Stimulated activated CD8-positive, alpha-beta memory T cell treated with anti-CD3 and anti-CD28 coated beads, Interleukin-15, amount 100 ng/mL, for 48 hours (primary cell): ENCODE measurements around the gene TPTE2.
"Not testable (repeated sequence)": the region's sequence is repeated elsewhere in the genome, so short reads cannot be mapped to it uniquely, and the experiment has no call there.

Experiments
- DNase-seq, 2 donors: peaks; one replicate each; pipeline ENCODE4 v3.0.0-alpha.2; 2020; ENCODE audit warnings: low read depth in 2 of 2

TPTE2 gene

DNA sequence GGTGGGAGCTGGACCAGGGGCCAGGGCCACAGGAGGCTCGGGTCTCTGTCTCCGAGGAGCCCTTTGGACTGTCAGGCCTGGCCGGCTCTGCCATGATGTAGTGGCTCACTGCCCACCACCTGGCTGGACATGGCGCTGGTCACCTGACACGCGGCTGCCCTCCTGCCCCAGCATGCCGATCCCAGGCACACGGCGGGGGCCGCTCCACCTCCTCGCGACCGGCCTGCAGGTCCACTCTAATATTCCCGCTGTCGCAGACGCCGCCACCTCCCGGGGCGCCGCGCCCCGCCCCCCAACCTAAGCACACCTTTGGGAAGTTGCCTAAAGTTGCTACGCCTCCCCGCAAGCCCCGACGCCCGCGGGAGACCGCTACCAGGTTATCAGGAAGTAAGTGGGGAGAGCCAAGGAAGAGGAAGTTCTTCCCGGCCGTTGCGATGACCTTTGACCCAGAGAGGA, at the start of gene TPTE2:
TPTE2 (minus strand) TSS at position 406 of the 456 bp plus-strand sequence. CDS start 58,298 bp downstream, outside the sequence.
- not testable (repeated sequence) for DNase-seq

DNA sequence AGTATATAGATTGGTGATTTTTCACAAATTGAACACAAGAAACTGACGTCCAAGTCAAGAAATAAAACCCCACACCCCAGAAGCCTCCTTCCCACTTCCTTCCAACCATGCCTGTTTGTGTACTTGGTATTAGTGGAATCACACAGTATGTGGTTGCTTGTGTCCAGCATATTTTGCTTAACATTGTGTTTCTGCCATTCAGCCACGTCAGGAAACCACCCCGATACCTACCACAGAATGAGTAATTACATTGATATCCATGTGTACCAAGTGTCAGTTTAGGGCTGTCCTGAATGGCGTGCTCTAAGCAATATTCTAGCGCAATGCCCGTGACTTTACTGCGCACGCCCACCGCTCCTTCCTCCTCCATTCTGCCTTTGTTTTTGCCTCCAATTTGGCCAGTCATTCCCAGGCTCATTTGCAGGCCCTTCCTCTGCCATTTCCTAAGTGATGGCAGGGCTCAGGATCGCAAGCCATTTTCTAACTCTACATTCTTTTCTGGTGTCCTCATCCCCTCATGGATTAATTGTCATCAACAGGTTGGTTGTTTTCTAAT, 46.3 kb upstream of the TPTE2 start:
- no peak for DNase-seq

DNA sequence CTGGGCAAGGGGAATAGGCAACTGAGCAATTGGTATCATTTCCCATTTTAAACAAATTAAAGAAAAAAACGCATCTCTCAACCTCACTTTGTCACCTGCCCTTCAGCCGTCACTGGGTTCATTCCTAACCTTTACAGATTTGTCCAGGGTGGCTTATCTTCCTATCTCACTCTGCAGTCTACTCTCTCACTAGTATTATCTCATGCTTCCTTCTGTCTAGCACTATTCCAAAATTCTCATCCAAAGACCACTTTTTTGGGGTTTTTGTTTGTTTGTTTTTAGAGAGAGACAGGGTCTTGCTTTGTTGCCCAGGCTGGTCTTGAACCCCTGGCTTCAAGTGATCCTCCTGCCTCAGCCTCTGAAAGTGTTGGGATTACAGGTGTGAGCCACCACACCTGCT, 45.4 kb upstream of the TPTE2 start:
- no peak for DNase-seq

DNA sequence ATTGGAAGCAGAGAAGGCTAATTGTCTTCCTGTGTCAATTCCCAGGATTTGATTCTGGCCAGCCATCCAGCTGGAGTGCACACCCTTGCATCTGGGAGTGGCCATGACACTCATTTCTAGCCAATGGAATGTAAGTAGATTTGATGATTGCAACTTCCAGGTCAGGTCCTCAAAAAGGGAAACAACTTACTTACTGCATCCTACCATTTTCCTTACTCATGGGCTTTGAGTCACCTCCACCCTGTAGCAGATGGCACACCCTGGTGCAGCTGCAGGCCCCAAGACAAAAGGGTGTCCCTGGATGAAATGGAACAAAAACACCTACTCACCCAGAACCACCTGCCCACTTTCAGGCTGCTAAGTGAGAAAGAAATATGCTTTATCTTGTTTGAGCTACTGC, 44.8 kb upstream of the TPTE2 start:
- no peak for DNase-seq

DNA sequence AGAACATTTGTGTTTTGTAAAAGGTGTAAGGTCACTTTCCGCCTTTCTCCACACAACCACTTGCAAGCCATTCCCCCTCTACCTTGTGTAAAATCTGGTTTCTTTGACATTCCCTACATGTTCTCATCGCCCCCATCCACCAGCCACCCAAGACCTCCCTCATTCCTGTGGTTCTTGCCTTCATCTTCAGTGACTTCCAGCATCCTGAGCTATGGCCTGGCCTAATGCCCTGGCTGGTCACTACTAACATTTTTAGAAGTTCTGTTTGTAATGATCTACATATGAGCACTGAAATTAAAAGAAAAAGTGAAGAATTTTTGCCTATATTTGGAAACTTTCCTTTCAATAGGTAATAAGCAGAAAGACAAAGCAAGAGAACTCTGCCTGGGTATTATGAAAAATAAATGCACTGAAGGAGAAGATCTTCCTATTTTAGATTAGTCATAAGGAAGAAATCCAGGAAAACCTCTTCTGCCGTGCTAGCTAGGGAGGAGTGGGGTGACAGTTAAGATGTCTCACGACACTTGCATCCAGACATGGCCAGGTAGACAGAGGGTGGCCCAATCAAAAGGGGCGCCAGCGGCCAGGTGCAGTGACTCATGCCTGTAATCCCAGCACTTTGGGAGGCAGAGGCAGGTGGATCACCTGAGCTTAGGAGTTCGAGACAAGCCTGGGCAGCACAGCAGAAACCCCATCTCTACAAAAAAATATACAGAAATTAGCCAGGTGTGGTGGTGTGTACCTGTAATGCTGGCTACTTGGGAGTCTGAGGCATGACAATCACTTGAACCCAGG, 44.0 kb upstream of the TPTE2 start:
- no peak for DNase-seq

DNA sequence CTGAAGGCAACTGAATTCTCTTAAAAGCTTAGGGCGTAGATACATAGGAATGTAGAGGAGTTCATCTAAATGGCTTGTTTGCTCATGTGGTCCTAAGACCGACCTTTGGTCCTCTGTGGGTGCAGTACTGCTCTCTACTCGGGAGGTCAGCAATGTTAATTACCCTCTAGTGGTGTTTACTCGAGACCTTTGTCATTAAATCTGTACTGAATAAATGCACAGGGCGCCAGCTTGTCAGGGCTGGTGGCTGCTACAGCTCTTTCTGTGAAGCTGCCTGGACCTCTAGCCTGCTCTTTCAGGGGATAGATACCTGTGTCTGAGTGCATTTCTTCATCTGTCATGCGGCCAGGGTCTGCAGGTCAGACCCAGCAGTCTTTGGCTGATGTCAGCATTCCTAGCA, 43.0 kb upstream of the TPTE2 start:
- no peak for DNase-seq

DNA sequence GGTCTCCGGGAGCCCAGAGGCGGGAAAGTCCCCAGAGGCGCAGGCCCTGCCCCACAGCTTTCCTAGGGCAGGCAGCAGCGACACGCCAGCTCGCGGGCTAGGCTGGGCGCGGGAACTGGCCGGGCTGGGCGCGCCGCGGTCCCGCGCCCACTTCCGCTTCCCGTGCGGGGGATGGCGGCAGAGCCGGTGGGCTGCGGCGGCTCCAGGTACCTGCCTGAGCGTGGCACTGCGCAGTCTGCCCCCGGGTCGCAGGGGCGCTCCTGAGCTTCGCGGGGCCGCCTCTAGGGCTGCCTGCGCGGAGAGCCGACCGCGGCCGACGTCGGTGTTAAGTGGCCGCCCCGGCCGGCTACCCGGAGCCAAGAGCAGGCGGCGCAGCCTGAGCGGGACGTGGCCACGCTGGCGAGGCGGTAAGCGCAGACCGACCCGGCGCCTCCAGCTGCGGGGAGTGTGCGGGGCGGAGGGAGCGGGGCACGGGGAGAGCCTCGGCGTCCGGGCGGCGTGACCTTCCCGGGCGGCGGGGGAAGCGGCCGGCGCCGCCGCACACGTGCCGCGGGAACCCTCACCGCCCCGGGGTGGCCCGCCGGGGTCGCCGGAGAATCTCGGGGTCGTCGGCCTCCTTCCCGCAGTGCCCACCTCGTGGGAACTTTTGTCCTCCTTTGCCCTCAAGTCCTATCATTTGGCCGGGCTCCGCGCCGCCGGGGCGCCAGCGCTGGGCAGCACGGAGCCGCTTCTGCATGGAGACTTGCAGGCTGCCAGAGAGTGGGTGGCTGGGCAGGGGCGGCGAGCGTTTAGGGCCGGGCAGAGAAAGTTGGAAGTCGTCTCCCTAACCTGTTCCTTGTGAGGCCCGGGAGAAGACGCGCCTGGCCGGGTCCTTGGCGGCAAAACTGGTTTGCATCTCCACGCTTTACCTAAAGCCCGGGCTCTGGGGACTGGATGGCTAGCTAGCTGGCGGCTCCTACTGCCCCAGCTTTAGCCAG, 40.7 kb upstream of the TPTE2 start:
- peak; percentile 30 to 36 for DNase-seq

DNA sequence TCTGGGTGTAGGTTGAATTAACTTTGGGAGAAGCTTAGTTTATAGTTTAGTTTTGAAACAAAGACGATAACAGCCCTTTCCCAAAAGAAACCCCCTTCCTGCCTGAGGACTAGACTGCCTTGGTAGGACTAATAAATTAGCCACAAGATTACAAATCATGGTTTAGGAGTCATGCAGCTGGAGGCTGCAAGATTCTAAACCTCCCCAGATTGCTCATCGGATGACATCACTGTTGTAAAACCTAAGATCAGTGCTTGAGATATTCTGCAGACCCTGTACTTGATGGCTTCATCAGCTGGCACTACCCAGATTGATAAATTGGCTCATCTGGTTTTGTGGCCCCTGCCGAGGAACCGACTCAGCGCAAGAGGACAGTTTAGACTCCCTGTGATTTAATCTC, 36.2 kb upstream of the TPTE2 start:
- no peak for DNase-seq

DNA sequence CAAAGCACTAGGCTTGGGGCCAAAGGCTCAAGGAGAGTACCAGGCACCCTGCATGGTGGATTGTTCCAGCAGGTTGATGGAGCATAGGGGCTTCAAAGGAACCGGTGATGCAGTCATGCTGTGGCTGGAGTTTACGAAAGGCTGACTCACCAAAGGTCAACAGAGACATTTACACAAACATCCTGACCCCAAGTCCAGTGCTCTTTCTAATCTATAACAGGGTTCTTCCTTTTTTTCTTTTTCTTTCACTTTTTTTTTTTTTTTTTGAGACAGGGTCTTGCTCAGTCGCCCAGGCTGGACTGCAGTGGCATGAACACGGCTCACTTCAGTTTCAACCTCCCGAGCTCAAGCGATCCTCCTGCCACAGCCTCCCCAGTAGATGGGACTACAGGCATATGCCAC, 35.6 kb upstream of the TPTE2 start:
- DNase-seq: no peak

DNA sequence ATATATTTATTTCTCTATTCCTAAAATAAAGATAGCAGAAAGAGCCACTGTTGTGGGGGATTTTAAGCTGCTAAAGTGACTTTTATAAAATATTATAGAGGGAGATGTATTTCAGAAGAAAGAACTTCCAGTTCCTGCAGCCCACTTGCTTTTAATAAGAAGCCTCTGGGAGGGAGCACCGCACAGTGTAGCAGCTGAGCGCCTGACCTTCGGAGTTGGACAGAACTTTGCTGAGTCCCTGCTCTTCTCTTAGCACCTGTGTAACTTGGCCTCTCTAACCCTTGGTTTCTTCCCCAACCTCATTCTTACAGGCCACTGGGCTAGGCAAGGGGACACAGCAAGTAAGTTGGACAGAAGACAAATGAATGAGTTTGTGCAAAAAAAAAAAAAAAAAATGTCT, 34.8 kb upstream of the TPTE2 start:
- no peak for DNase-seq

DNA sequence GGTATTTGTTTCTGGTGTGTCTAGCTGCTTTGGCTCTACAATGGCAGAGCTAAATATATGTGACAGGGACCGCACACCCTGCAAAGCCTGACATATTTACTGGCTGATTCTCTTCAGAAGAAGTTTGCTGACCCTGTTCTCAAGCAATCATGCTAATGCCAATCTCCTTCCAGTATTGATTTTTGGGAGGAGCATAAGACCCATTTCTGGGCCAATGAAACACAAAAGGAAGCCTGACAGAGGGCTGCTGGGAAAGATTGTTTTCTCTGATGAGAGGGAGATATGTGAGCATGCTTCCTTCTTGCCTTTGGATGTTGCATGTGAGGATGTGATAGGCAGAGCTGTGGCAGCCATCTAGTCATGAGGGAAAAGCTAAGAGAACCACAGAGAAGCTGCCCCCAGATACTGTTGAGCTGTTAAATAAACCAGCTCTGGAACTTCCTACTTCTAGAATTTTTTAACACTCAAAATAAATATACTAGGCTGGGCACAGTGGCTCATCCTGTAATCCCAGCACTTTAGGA, 31.4 kb upstream of the TPTE2 start:
- DNase-seq: no peak

DNA sequence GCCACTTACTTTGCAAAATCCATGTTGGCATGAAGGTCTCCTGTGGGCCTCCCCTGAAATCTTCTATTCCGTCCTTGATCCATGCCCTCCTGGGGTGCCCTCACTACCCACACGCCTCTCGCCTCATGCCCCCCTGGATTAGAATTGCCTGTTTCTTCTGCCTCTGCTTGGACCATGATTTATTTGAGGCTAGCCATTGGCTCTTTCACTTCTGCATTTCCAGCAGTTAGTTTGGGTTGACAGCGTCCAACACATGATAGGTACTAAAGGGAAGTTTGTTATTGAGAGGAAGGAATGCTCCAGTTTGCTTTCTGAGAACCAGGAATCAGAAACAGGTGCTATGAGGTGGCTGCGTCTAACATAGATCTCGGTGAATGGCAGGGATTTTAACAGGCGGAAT, 30.5 kb upstream of the TPTE2 start:
- no peak for DNase-seq

DNA sequence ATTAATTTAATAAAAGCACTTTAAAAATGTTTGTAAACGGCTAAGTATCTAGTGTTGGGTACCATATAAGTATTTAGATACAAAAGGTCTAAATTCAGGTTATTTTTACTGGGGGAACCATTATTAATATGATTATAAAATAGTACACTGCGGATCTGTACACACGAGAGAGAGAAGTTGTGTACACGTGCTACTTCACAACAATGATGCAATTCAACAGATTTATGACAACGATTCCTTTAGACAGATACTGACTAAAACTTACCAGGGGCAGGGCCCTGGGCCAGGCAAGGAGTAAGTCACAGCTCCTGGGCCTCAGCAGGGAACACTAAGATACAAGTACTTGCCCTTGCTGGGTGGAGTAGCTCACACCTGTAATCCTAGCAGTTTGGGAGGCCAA, 29.1 kb upstream of the TPTE2 start:
- DNase-seq: no peak

DNA sequence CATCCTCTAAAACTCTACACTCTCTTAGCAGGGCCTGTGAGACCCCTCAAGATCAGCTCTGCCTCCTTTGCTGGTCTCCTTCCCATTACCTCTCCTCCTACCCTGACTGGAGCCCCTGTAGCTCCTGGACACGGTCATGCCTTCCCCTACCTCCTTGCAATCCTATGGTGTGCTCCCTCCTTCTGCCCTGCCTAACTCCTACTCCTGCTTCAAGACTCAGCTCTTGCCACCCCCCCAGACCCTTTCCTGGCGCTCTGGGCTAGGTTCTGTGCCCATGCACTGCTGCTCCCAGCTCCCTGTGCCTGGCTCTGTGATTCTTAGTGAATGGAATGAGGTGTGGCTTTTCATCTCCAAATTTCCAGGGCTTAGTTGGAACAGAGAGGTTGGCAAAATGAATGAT, 28.0 kb upstream of the TPTE2 start:
- DNase-seq: no peak

DNA sequence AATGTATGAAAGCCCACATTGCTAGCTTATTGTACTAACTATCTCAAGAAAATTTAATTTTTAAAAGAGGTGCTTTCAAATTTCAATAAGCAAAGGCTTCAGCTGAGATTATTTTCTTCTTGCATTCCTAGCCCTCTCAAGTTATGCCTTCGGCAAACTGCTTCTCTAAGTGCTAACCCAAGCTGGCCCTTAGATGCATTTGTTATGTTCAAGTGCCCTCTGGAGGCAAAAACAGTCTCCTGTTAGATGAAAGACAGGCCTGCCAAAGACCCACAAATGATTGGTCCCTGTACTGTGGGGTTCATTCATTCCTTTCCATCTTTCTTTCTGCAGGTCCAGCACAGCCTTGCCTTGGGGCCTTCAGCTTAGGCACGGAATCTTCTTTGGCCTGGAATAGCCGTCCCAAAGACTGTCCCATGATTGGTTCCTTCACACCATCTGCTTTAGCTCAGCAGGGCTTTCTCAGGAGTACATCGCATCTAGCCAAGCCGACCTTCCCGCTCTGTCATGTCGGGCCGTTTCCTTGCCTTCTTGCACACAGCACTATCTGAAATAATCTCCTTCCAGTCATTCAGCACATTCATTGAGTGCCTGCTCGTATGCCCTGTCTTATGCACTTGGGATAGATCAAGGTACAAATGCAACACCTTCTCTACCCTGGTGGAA, 26.4 kb upstream of the TPTE2 start:
- no peak for DNase-seq

DNA sequence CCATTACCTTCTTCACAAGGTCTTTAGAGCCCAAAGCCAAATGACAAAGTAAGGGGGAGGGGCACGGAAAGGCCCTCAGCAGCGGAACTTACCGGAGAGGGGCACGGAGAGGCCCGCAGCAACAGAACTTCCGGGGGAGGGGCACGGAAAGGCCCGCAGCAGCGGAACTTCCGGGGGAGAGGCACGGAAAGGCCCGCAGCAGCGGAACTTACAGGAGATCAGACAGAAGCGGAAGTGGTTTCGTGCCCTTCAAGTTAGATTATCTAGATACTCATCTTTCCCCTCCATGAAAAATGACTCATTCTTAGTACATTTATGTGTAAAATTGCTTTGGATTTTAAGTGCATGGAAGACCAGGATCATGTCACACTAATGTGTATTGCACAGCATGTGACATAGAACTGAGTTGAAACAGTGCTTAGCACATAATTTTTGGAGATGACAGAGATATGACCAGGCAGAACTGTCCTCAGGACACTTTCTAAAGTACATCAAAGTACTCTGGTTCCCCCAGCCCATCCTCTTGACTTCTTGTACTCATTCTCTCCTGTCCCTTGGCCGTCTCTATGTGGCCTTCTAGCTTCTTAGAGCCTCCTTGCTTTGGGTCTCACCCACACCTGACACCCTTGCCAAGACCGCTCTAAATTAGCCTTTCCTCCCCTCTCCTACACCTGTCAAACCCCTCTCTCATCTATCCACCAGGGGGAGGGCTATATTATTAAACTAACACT, 25.7 kb upstream of the TPTE2 start:
- DNase-seq: peak; percentile 73 to 76

DNA sequence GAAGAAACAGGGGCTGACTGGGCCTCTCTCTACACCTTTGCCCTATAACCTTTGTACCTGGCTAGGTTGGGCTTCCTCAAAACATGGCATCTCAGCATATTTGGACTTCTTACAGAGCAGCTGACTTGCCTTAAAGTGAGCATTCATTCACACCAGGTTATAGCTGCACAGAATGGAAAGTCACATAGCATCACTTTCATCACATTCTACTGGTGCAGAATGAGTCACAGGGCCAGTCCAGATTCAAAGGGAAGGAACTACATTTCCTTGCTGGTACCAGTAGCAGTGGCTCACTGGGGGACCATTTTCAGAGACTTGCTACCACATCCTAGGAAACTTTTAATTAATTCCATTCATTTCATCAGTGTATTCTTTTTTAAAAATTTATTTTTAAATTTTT, 20.3 kb upstream of the TPTE2 start:
- DNase-seq: no peak

DNA sequence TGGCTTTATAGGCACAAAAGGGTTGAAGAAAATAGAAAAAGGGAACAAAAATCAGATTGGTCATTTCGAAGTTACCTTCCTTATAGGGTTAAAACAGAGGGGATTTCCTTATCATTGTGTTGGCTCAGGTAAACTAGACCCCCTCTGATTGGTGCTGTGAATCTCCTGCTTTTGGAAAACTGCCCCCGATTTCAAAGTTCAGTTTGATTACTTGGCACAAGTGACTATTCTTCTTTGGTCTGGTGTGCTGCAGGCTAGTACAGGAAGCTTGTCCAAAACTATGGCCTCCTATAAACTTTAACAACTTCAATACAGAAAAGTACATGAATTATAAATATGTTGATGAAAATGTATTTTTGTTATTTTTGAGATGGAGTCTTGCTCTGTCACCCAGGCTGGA, 13.9 kb upstream of the TPTE2 start:
- no peak for DNase-seq

DNA sequence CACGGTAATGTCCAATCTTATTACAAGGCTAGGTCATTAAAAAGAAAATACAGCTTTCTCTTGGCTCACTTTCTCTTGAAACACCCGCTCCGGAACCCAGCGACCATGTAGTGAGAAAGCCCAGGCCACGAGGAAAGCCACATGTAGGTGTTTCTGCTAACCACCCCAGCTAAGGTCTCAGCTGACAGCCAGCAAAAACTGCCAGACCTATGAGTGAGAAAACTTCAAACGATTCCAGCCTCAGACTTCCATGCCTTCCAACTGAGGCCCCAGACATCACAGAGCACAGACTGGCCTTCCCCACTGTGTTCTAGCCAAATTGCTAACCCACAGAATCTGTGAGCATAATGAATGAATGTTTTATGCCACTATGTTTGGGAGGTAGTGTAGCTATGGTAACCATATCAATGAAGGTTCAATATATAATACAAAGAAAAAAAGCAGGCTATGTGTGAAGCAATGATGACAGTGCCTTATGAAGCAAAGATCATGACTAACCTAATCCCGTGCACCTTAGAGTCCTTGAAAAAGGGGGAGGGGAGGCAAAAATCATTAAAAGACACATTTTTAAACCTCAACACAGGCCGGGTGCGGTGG, 11.9 kb upstream of the TPTE2 start:
- no peak for DNase-seq

DNA sequence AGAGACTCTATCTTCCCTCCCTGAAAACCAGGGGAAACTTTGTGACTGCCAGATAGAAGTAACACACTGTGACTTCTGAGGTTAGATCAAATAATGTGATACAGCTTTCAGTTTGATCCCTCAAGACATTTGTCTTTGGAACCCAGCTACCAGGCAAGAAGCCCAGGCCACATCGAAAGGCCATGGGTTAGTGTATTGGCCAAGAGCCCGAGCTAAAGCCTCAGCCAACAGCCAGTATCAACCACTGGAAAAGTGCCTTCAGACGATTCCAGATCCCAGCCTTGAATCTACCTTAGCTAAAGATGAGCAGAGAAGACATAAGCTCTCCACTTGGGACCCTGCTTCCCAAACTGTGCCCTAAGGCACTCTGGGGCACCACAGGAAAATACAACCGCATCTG, 10.9 kb upstream of the TPTE2 start:
- no peak for DNase-seq
